Dendritic cell treated with granulocyte-macrophage colony-stimulating factor and Interleukin-4, amounts not matched to agents 40 ng/mL and 50 ng/mL, for 4 days (primary cell): ENCODE data around the gene E2F2.

Source experiments
- H3K27ac Mint-ChIP-seq: one replicate; pipeline ENCODE4 v1.8.0; 2022; ENCODE audit warnings: mild to moderate bottlenecking, mixed read lengths
- H3K27me3 Mint-ChIP-seq: one replicate; pipeline ENCODE4 v1.8.0; 2022; ENCODE audit warnings: mild to moderate bottlenecking, mixed read lengths
- H3K36me3 Mint-ChIP-seq: one replicate; pipeline ENCODE4 v1.8.0; 2022; ENCODE audit warnings: low read depth, mixed read lengths
- H3K4me1 Mint-ChIP-seq: one replicate; pipeline ENCODE4 v1.8.0; 2022; ENCODE audit warnings: low read depth, mixed read lengths
- H3K4me3 Mint-ChIP-seq: one replicate; pipeline ENCODE4 v1.8.0; 2022; ENCODE audit warnings: mild to moderate bottlenecking, moderate library complexity, mixed read lengths
- H3K9me3 Mint-ChIP-seq: one replicate; pipeline ENCODE4 v1.8.0; 2022; ENCODE audit warnings: mixed read lengths
- intact Hi-C: fragments of 100-400 bp; cut with micrococcal nuclease; formaldehyde crosslinking; loops from one replicate; pipeline ENCODE4 v1.15.0; 2022

Gene E2F2

DNA sequence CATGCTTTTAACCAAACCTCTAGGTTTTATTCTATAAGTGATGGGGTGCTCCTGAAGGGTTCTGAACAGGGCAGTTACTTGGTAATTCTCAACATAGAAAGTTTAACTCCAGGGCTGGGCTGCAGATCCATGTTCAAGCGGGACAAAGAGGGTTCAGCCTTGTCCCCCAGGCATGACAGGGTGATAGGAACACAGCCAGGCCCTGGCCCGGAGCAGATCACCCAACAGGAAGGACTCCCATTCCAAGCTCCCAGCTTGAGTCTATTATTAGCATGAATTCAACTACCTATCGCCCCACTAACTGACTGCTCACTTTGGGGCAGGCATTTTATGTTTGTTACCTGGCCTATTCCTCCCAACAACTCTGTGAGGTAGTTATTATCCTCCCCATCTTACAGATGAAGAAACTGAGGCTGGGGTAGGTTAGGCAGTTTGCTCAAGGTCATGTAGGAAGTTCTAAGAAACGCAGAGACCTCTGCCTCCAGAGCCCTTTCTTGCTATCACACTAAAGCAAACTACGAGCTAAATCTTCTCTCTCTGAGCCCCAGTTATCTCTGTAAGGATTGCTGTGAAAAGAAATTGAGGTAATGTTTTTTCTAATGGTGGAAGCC is 61.6 kb downstream of the E2F2 start:
- H3K4me1 Mint-ChIP-seq, result no peaks in the 10 kb centered on the region
- H3K27ac Mint-ChIP-seq, result no peak overlapping the region
- no peaks in the 10 kb centered on the region for H3K36me3 Mint-ChIP-seq
- no peak overlapping the region for H3K4me3 Mint-ChIP-seq
- H3K9me3 Mint-ChIP-seq, result no peaks in the 10 kb centered on the region
- intact Hi-C loops, result no loop called here
- H3K27me3 Mint-ChIP-seq, result peaks cover 14% of the 10 kb centered on the region

GRCh38 chr1:23466423-23466989 is 64.5 kb downstream of the E2F2 start:
- intact Hi-C loops, result no loop called here
- H3K36me3 Mint-ChIP-seq, result no peaks in the 10 kb centered on the region
- no peak overlapping the region for H3K27ac Mint-ChIP-seq
- H3K9me3 Mint-ChIP-seq, result no peaks in the 10 kb centered on the region
- peaks cover 21% of the 10 kb centered on the region for H3K27me3 Mint-ChIP-seq
- H3K4me1 Mint-ChIP-seq, result no peaks in the 10 kb centered on the region
- no peak overlapping the region for H3K4me3 Mint-ChIP-seq

DNA sequence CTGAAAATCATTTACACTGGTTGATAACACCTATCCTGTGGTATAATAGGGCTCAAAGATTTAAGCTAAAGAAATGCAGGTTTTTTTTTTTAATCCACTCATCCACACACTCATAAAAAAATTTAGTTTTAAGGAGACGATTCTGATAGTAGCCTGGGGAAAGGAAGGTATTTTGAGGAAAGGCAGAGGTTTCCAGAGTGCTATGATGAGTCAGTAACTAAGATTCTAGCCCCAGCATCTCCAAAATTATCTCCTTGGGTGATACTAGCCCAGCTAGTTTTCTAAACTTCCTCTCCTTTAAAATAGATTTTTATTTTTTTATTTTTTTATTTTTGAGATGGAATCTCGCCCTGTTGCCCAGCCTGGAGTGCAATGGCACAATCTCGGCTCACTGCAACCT is 67.7 kb downstream of the E2F2 start:
- Mint-ChIP-seq H3K9me3 (no peaks in the 10 kb centered on the region), H3K27ac (no peak overlapping the region), H3K27me3 (peaks cover 42% of the 10 kb centered on the region), H3K4me3 (no peak overlapping the region), H3K4me1 (no peaks in the 10 kb centered on the region), H3K36me3 (no peaks in the 10 kb centered on the region)
- intact Hi-C loops, result no loop called here

DNA sequence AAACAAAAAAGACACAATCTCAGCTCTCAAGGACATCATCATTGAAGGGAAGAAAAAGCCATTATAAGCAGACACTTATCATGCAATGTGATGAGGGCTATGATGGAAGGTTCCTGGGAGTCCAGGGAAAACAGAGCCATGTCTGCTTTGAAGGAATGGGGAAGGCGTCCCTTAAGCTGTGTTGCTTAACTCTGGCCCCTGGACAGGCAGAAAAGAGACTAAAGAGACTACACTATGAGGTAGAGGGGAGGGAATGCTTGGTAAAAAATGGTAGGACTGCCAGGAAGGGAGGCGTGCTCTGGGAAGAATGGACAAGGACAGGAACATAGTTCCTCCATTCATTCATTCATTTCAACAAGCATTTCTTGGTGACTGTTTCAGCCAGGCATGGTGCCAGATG is 68.3 kb downstream of the E2F2 start:
- H3K36me3 Mint-ChIP-seq, result no peaks in the 10 kb centered on the region
- H3K4me3 Mint-ChIP-seq, result no peak overlapping the region
- H3K4me1 Mint-ChIP-seq, result no peaks in the 10 kb centered on the region
- intact Hi-C loops, result no loop called here
- peaks cover 42% of the 10 kb centered on the region for H3K27me3 Mint-ChIP-seq
- no peaks in the 10 kb centered on the region for H3K9me3 Mint-ChIP-seq
- H3K27ac Mint-ChIP-seq, result no peak overlapping the region

- Mint-ChIP-seq H3K27me3 (peaks cover 48% of the 10 kb centered on the region), H3K36me3 (no peaks in the 10 kb centered on the region), H3K4me3 (no peak overlapping the region), H3K9me3 (no peaks in the 10 kb centered on the region), H3K27ac (no peak overlapping the region), H3K4me1 (no peaks in the 10 kb centered on the region)
- intact Hi-C loops, result no loop called here
Observed at GRCh38 chr1:23461050-23461449, 70.0 kb downstream of the E2F2 start.

DNA sequence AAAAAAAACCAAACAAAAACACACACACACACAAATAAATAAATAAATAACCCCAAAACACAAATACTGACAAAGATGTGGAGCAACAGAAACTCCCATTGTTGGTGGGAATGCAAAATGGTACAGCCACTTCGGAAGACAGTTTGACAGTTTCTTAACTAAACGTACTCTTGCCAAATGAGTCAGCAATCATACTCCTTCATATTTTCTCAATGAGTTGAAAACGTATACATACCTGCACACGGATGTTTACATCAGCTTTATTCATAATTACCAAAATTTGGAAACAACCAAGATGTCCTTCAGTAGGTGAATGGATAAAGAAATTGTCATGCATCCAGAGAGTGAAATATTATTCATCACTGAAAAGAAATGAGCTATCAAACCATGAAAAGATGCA is 70.5 kb downstream of the E2F2 start:
- H3K9me3 Mint-ChIP-seq, result no peaks in the 10 kb centered on the region
- H3K4me3 Mint-ChIP-seq, result no peak overlapping the region
- H3K27me3 Mint-ChIP-seq, result peaks cover 52% of the 10 kb centered on the region
- H3K36me3 Mint-ChIP-seq, result no peaks in the 10 kb centered on the region
- H3K27ac Mint-ChIP-seq, result no peak overlapping the region
- intact Hi-C loops, result no loop called here
- H3K4me1 Mint-ChIP-seq, result no peaks in the 10 kb centered on the region

DNA sequence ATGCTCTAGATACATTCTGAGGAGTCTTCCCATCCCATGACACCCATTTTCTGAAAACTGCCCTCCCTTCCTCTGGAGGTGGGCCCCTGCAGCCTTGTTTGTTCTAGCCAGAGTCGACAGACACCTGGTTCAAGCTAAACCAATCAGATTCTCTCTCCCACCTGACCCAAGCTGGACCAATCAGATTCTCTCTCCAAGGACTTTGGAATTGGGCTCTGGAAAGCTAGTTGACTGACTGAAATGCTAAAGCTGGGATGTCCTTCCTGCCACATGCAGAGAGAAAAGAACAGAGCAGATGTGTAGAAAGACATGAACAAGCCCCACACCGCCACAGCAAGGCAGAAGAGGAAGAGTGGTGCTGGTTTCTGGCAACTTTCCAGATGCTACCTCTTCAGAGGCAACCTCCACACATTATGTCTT is 71.7 kb downstream of the E2F2 start:
- no peaks in the 10 kb centered on the region for H3K9me3 Mint-ChIP-seq
- intact Hi-C loops, result no loop called here
- H3K36me3 Mint-ChIP-seq, result no peaks in the 10 kb centered on the region
- no peak overlapping the region for H3K4me3 Mint-ChIP-seq
- no peak overlapping the region for H3K27ac Mint-ChIP-seq
- peaks cover 53% of the 10 kb centered on the region for H3K27me3 Mint-ChIP-seq
- H3K4me1 Mint-ChIP-seq, result no peaks in the 10 kb centered on the region
